Posterior vena cava (tissue), 2 donors: ENCODE results near the gene EXOSC9. TPM values are rescaled to one million over a fixed set of nuclear protein-coding genes. Genes with fewer than 3 reads are reported as not detected.

Experiments used
- DNase-seq: peaks from one replicate; pipeline ENCODE4 v3.0.0-alpha.2; 2020; ENCODE audit warnings: low spot score
- intact Hi-C, 2 donors: fragments of 100-400 bp; cut with DNase I; formaldehyde crosslinking; loops; one replicate each; pipeline versions ENCODE4 v1.14.1 to v1.14.2; 2022 to 2023
- total RNA-seq, 2 donors: library from RNA; stranded (reverse); fragmentation: NEBNext Ultra II Directional; extraction: Animal tissue kit (Norgen Biotek cat#: 25700); gene quantifications; one replicate each; pipeline ENCODE4 v1.2.1, GENCODE V29; 2021
- donor health status: DM: yes; HTN: yes; CAD: no.
- donor health status: DM: yes; HTN: yes; CAD: no.

Gene EXOSC9
- total RNA-seq, 2 donors from 2014 or later, result 11.6 to 12.7 TPM

DNA sequence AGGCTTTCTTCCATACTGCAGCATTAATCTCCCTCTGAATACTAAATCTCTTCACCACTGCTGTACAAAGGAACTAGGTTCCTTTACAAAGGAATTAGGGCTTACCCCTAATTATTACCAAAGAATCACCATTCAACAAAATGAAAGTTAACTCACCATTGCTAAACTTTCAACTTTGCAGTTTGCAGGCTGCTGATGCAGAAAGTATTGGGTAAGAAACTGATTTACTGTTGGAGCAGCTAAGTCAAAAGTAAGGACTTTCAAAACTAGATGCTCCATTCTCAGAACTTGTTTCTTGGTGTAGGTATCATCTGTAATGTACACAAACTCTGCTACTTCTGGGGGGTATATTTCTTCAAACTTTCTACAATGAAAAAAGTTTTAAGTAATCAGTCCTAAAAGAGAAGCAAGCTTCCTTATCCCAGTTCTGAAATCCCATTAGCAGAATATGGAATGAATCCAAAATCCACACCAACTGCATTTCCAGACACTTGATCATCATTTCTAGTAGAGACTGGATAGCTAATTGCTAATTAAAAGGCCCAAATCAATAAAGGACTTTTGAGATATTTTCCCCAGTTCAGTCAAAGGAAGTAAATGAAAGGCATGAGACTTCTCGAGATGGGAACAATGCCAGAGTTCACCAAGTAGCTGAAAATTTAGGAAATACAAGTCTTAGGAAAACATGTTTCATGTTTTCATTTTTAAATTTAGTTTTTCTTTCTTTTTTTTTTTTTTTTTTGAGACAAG is 18.3 kb downstream of the EXOSC9 start:
- intact Hi-C loops, result loop anchor here in 1 of 2 donors (5.0 kb wide), 1 partner anchor 423 kb away; no protein-coding TSS in a partner anchor
- DNase-seq, result no peak

DNA sequence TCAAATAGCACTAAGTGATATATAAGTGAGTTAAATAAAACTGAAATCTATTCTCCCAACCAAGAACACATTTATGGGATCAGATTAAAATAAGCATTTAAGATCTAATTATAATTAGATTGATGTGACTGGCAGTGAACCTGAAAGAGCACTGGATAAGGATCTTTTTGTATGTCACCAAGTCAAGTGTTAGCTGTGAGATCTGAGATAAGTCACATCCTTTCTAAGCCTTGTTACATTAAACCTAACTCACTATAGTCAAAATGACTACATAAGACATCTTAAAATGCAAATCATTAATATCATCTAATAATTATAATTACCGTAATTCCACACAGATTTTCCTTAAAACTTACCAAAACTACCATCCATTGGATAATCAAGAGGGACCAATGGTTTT is 20.9 kb downstream of the EXOSC9 start:
- no peak for DNase-seq
- intact Hi-C loops, result no loop called here

DNA sequence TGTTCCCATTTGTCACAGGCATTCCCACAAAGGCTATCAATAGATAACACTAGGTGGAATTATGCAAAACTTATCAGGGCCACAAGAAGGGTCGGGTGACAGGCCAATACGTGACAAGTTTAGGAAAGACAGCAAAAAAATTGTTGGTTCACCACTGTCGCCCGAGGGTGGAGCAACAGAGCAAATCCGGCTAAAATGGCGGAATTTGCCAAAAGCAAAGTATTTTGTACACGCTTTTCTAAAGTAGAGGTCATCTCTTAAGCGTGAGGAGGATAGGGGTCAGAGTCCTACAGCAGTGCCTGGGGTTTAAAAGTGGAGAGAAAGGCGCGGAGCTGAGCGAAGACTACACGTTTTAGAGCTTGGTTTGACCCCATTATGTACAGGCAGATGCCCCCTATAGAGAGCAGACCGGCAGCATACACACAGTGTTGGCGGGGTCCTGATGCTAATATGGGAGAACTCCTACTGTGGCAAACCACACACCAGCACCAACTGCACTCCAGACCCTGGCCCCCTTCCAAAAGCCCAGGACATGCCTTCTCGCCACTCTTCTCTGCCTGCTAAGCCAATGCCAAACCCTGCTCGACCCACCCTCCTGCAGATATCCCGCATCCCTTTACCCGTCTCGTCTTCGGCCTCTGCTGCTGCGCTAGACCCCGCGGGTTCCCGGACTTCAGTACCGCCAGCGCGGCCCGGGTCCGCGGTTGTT is 21.8 kb downstream of the EXOSC9 start:
- DNase-seq, result no peak
- intact Hi-C loops, result no loop called here

DNA sequence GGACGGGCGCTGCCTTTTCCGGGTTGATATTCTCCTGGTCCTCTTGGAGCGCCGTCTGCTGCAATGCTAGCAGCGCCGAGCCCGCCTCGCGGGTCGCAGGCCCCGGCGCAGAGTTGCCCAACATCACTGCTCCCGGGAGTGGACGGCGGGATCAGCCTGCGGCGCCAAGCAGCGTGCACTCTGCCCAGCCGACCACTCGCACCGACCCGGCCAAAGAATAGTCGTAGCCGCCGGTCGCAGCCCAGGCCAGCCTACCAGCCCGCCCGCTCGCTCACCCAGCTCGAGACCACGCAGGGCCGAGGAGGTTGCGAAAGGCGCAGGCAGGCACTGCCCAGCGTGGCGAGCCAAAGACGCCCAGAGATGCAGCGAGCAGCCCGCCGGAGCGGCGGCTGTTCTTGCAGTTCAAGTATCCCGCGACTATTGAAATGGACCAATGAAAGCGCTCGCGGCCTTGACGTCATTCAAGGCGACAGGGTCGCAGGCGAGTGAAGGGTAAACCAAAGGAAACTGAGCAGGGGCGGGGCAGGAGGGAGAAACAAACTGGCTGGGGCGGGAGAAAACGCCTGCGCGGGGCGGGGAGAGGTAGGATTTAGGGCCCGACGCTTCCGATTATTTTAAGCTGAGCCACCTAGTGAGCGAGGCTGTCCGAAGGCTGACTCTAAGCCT is 22.5 kb downstream of the EXOSC9 start, which contains the start of gene CCNA2:
TSS of gene CCNA2 (minus strand) at position 379 of the 666 bp plus-strand sequence. CDS start at position 124, 255 bp downstream.
- intact Hi-C loops, result no loop called here

DNA sequence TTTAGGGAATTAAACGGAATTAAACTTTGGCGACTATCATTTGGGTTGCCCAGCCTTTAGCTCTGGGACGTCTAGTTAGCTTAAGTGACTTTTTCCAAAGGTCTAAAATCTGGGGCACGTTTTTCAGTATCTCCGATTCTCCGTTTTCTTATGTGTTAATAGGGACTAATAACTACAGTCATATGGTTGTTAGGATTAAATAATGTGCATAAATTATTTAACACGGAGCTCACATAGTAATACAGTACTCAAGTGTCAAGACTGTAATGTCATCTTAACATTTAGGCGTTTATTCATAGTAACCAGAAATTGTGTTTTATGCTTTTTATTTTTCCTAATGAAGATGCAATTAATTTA is 23.0 kb downstream of the EXOSC9 start:
- intact Hi-C loops, result no loop called here
- DNase-seq, result no peak

More for the DNA sequence above, 22.5 kb downstream of the EXOSC9 start, which contains the start of gene CCNA2:
- DNase-seq, result peak; percentile 99

DNA sequence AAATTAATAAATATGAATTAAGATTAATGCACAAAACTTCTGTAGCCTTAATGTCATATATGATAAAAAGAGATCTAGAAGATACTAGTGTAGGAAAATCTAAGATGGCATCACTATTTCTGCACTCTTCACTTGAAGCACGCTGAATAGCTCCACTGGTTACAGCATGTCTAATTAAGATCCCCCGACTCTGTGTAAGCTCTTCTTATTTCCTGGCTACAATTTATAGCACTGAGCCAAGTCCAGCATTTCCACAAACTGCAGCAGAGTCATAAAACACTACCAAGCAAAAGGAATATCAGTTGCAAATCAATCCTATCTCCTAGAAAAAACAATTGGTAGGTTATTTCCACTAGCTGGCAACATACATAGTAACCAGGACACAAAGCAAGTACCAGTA is 23.8 kb downstream of the EXOSC9 start:
- intact Hi-C loops, result no loop called here

DNA sequence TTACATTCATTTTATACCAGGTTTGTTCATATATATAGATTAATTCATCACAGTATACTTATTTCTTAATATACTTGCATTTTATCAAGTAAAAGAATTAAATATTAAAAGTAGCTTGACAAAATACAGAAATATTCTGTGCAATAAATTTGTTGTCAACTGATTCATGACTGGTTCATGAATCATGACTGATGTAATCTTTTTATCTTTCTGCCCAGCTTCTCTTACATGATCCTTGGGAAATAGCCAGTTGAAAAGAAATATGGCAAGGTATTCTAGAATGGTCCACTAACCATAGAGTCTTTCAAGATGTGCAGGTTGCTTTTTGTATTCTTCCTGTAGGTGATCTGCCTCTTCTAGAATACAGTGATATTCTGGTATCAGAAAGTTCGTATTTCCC is 26.7 kb downstream of the EXOSC9 start:
- no peak for DNase-seq
- intact Hi-C loops, result no loop called here

More for the DNA sequence above, 23.8 kb downstream of the EXOSC9 start:
- no peak for DNase-seq

DNA sequence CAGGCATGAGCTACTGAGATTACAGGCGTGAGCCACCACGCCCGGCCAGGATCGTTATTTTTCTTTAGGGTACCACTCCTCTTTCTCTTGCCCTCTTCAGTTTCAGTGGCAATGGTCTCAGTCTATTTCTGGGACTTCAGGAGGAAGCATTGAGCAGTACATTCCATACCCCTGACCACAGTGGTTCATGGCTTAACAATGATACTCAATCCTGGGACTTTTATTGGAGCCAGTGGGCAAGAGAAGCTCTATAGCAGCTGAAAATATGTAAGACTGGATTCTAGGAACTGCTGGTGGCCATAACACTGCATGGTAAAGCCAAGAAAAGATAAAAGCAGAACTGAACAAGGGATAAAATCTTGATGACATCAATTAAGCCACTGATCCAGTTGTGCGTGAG is 28.4 kb downstream of the EXOSC9 start:
- no peak for DNase-seq
- intact Hi-C loops, result no loop called here

DNA sequence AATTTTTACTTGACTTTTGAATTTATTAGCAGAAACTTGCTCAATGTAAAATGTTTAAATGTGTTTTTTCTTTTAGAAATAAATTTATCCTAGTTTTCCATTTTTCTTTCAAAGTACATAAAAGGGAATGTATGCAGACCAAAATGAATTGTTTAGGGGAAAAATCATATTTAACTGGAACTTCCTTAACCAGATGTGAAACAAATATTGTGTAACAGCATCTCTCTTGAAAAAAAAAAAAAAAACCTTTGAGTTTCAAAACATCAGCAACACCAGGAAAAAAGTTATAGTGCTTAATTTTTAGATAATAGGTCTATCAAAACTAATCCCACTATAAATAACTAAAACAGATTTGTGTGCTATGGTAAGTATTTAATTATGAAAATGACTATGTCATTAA is 37.0 kb downstream of the EXOSC9 start:
- DNase-seq, result no peak
- intact Hi-C loops, result no loop called here

DNA sequence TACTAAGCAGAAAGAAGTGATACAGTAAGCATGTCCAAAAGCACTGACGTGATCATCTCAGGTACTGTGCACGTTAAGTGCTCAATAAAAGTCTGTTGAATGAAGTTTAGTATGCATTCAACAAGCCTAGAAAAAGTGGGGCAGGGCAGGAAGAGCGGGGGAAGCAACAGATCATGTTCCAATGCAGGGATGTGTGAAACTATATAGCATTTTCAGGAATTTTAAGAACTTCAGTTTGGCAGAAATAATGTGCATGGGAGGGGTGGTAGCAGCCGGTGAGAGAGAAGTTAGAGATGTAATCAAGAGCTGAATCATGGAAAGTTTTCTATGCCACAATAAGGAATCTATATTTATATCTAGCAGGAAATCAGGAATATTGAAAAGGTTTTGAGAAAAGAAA is 41.7 kb downstream of the EXOSC9 start:
- DNase-seq, result no peak
- intact Hi-C loops, result no loop called here

DNA sequence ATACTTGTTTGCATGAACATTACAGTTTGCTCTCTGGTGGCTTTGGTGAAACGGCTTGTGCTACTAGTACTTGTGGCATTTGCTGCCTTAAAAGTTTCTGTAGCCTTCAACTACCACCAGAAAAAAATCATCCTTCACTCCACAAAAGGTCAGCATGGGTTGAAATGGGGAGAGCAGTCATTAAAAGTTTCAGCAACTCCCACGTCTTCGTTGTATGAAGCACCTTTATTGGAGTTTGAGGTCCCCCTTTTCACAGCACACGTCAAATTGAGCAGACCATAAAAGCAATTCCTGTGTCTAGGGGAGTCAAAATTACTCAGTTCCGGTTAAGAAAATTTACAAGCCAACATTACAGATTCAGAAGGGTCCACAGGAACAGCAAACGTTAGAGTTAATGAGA is 45.5 kb downstream of the EXOSC9 start:
- no peak for DNase-seq
- intact Hi-C loops, result no loop called here

DNA sequence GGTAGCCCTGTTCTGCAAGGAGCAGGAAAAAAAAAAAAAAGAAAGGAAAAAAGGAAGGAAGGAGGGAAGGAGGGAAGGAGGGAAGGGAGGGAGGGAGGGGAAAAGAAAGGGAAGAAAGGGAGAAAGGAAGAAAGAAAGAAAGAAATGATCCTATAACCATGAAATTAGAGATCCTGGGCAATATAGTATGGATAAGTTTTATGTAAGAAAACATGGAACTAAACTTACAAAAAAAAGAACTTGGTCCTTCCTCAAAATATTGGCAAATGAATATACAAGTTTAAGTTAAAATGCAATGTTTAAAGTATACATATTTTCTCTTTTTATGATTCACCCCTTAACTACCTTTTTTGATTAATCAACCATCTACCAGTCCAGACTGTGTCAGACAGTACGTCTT is 50.2 kb downstream of the EXOSC9 start:
- intact Hi-C loops, result no loop called here
- no peak for DNase-seq

DNA sequence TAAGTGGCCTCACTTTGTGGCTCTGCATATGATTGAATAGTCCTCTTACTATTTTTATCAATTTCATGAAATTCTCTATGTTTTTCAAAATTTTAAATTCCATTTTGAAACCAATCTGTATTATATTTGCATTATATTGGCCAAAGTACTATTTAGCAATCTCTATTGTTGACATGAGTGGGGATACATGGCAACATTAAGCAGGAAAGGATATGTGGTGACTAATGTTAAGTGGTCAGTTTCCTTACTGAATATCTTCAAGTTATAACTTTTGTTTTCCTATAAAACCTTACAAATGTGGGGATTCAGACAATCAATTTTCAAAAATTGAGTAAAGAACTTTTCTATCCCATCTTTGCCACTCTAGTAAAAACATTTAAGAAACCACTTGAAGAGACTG is 59.0 kb downstream of the EXOSC9 start:
- intact Hi-C loops, result no loop called here
- DNase-seq, result no peak

DNA sequence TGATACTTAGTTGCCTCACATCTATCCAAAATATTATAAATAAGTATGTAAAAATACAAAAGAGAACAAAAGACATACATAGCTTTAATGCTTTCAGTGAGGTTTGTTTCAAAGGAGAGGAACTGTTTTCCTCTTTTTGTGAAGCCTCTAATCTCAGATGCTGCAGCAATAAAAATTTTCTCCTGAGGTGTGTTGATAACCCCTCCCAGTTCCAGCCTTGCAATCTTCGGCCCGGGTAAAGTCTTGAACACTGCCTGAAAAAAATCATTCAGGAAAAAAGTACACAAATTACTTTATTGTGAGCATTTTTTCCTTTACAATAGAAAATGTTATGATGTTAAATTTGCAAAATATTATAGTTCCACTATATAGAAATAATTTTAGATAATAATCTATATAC is 60.3 kb downstream of the EXOSC9 start:
- intact Hi-C loops, result no loop called here
- no peak for DNase-seq

DNA sequence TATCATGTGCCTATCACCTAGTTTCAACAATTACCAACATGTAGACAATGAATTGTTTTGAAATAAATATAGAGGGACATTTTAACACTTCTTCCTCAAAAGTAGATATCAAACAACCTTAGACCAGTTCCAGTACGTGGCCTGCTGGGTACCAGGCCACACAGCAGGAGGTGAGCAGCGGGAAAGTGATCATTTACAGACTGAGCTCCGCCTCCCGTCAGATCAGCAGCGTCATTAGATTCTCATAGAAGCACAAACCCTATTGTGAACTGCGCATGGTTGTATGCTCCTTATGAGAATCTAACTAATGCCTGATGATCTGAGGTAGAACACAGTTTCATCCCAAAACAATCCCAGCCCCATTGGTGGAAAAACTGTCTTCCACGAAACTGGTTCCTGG is 62.7 kb downstream of the EXOSC9 start:
- no peak for DNase-seq
- intact Hi-C loops, result no loop called here

Other genes starting within 250 kb of the EXOSC9 start
- gene ANXA5, start 104.3 kb upstream of the EXOSC9 start, total RNA-seq, result 100 to 1,000 TPM; 346 to 547 TPM
- not detected for gene SMIM43, start 36.2 kb upstream of the EXOSC9 start, total RNA-seq
- gene CCNA2, start 22.6 kb downstream of the EXOSC9 start, total RNA-seq, result 1 to 10 TPM in 1 of 2 donors, under 1 TPM in 1; 0.52 to 1.2 TPM
- 10 to 100 TPM; 21.6 to 21.8 TPM for gene BBS7, start 69.2 kb downstream of the EXOSC9 start, total RNA-seq
- gene TRPC3, start 150.7 kb downstream of the EXOSC9 start, total RNA-seq, result under 1 TPM; 0.24 to 0.42 TPM